ENCODE measurements around the gene KNDC1.

GRCh38 chr10:133201948-133202725 is 42.1 kb downstream of the KNDC1 start:
- TF ChIP-seq, protein P1, sequence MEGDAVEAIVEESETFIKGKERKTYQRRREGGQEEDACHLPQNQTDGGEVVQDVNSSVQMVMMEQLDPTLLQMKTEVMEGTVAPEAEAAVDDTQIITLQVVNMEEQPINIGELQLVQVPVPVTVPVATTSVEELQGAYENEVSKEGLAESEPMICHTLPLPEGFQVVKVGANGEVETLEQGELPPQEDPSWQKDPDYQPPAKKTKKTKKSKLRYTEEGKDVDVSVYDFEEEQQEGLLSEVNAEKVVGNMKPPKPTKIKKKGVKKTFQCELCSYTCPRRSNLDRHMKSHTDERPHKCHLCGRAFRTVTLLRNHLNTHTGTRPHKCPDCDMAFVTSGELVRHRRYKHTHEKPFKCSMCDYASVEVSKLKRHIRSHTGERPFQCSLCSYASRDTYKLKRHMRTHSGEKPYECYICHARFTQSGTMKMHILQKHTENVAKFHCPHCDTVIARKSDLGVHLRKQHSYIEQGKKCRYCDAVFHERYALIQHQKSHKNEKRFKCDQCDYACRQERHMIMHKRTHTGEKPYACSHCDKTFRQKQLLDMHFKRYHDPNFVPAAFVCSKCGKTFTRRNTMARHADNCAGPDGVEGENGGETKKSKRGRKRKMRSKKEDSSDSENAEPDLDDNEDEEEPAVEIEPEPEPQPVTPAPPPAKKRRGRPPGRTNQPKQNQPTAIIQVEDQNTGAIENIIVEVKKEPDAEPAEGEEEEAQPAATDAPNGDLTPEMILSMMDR (conservative IDR thresholded peaks at IDR 0.05; ENCODE audit: low read depth in 2 of 2), result no peak
- TF ChIP-seq EZH2 (IDR thresholded peaks at IDR 0.05; ENCODE audit: low read depth, unreplicated experiment), result no peak

All from GM23338 (cell line).